Duodenal mucosa (tissue), 2 donors: Measurements from ENCODE around the gene CLIC1.

Experiments used
- H3K27ac ChIP-seq: one replicate; pipeline ENCODE4 v1.7.0; 2013; ENCODE audit warnings: low read depth, low read length
- H3K27me3 ChIP-seq, 2 donors: one replicate each; pipeline ENCODE4 v1.7.0; 2013; ENCODE audit warnings: low read length in 2 of 2, control low read depth in 1 of 2; ENCODE audit not compliant: insufficient read depth in 2 of 2, control insufficient read depth in 1 of 2
- H3K36me3 ChIP-seq, 2 donors: one replicate each; pipeline ENCODE4 v1.7.0; 2013; ENCODE audit warnings: low read length in 2 of 2, control low read depth in 1 of 2; ENCODE audit not compliant: insufficient read depth in 2 of 2, control insufficient read depth in 1 of 2
- H3K4me1 ChIP-seq, 2 donors: one replicate each; pipeline ENCODE4 v1.7.0; 2013; ENCODE audit warnings: low read length in 2 of 2, control low read depth in 1 of 2; ENCODE audit not compliant: insufficient read depth in 2 of 2, control insufficient read depth in 1 of 2
- H3K4me3 ChIP-seq, 2 donors: one replicate each; pipeline ENCODE4 v1.7.0; 2013; ENCODE audit warnings: low read length in 2 of 2, low read depth in 1 of 2
- H3K9ac ChIP-seq, 2 donors: one replicate each; pipeline ENCODE4 v1.7.0; 2013; ENCODE audit warnings: low read length in 2 of 2, low read depth in 1 of 2
- H3K9me3 ChIP-seq, 2 donors: one replicate each; pipeline ENCODE4 v1.7.0; 2013; ENCODE audit warnings: low read length in 2 of 2, control low read depth in 1 of 2; ENCODE audit not compliant: control insufficient read depth in 1 of 2

The CLIC1 gene

GRCh38 chr6:31689249-31690110 is 46.9 kb downstream of the CLIC1 start:
- H3K27ac ChIP-seq = peak overlapping the region; percentile 33
- H3K27me3 ChIP-seq = no peaks in the 10 kb centered on the region
- peak overlapping the region in 1 of 2 donors; percentile 5 for H3K9ac ChIP-seq
- H3K9me3 ChIP-seq = no peaks in the 10 kb centered on the region
- H3K36me3 ChIP-seq = peaks cover 60 to 81% of the 10 kb centered on the region in 2 donors
- peaks cover 16 to 19% of the 10 kb centered on the region in 2 donors for H3K4me1 ChIP-seq
- peak overlapping the region in 1 of 2 donors; percentile 8 for H3K4me3 ChIP-seq

GRCh38 chr6:31687860-31688693 is 48.3 kb downstream of the CLIC1 start:
- H3K9me3 ChIP-seq = no peaks in the 10 kb centered on the region
- no peak overlapping the region for H3K27ac ChIP-seq
- no peak overlapping the region for H3K9ac ChIP-seq
- H3K4me1 ChIP-seq = peaks cover 16 to 26% of the 10 kb centered on the region in 2 donors
- no peak overlapping the region for H3K4me3 ChIP-seq
- H3K36me3 ChIP-seq = peaks cover 52 to 68% of the 10 kb centered on the region in 2 donors
- H3K27me3 ChIP-seq = no peaks in the 10 kb centered on the region

- peaks cover 16 to 26% of the 10 kb centered on the region in 2 donors for H3K4me1 ChIP-seq
- peaks cover 46 to 62% of the 10 kb centered on the region in 2 donors for H3K36me3 ChIP-seq
- no peak overlapping the region for H3K4me3 ChIP-seq
- no peaks in the 10 kb centered on the region for H3K9me3 ChIP-seq
- H3K27ac ChIP-seq = no peak overlapping the region
- H3K9ac ChIP-seq = no peak overlapping the region
- no peaks in the 10 kb centered on the region for H3K27me3 ChIP-seq
Observed at GRCh38 chr6:31687321-31687720, 49.0 kb downstream of the CLIC1 start.

- Histone ChIP-seq H3K4me1 (peaks cover 20 to 27% of the 10 kb centered on the region in 2 donors), H3K9me3 (no peaks in the 10 kb centered on the region), H3K9ac (no peak overlapping the region), H3K27me3 (no peaks in the 10 kb centered on the region), H3K36me3 (peaks cover 41 to 54% of the 10 kb centered on the region in 2 donors), H3K4me3 (no peak overlapping the region), H3K27ac (no peak overlapping the region)
Observed at GRCh38 chr6:31686483-31686882, 49.8 kb downstream of the CLIC1 start.

- H3K9me3 ChIP-seq = no peaks in the 10 kb centered on the region
- no peaks in the 10 kb centered on the region for H3K27me3 ChIP-seq
- H3K4me3 ChIP-seq = peak overlapping the region; percentile 47 to 59
- peaks cover 22 to 34% of the 10 kb centered on the region in 2 donors for H3K36me3 ChIP-seq
- peak overlapping the region; percentile 65 for H3K27ac ChIP-seq
- peak overlapping the region; percentile 8 to 48 for H3K9ac ChIP-seq
- peaks cover 11 to 16% of the 10 kb centered on the region in 2 donors for H3K4me1 ChIP-seq
Observed at GRCh38 chr6:31683591-31683990, 52.7 kb downstream of the CLIC1 start.

GRCh38 chr6:31681135-31681671 is 55.1 kb downstream of the CLIC1 start:
- Histone ChIP-seq H3K4me3 (peak overlapping the region; percentile 66 to 75), H3K9me3 (no peaks in the 10 kb centered on the region), H3K4me1 (peaks cover 11 to 16% of the 10 kb centered on the region in 2 donors), H3K36me3 (peaks cover 5 to 10% of the 10 kb centered on the region in 2 donors), H3K9ac (peak overlapping the region; percentile 62 to 89), H3K27ac (peak overlapping the region; percentile 63), H3K27me3 (no peaks in the 10 kb centered on the region)
